Trophoblast cell (in vitro differentiated cells and primary cell): ENCODE measurements around the gene RABL2B. TPM values are rescaled to one million over a fixed set of nuclear protein-coding genes. Genes with fewer than 3 reads are reported as not detected.
A peak's percentile ranks its signal among the peaks of the same experiment; 100 is the strongest.
"Not testable (repeated sequence)": the region's sequence is repeated elsewhere in the genome, so short reads cannot be mapped to it uniquely, and the experiment has no call there.

Experiments used
- DNase-seq, 2 donors: peaks; one replicate each; pipeline ENCODE4 v3.0.0-alpha.2; 2016
- H2AFZ ChIP-seq: 2 replicates; pipeline ENCODE4 v1.6.1; 2013; ENCODE audit warnings: low read length, moderate library complexity, mild to moderate bottlenecking; ENCODE audit not compliant: insufficient read depth, poor library complexity
- H2AK5ac ChIP-seq: 2 replicates; pipeline ENCODE4 v1.6.1; 2013; ENCODE audit warnings: mild to moderate bottlenecking, low read length
- H2BK120ac ChIP-seq: 2 replicates; pipeline ENCODE4 v1.6.1; 2013; ENCODE audit warnings: low read length, mild to moderate bottlenecking, moderate library complexity; ENCODE audit not compliant: insufficient read depth, poor library complexity
- H2BK12ac ChIP-seq: 2 replicates; pipeline ENCODE4 v1.6.1; 2013; ENCODE audit warnings: mild to moderate bottlenecking, low read length, moderate library complexity
- H2BK5ac ChIP-seq: 2 replicates; pipeline ENCODE4 v1.6.1; 2013; ENCODE audit warnings: low read length, low read depth, moderate library complexity, mild to moderate bottlenecking; ENCODE audit not compliant: poor library complexity
- H3K14ac ChIP-seq: 2 replicates; pipeline ENCODE4 v1.6.1; 2013; ENCODE audit warnings: mild to moderate bottlenecking, low read length
- H3K18ac ChIP-seq: 2 replicates; pipeline ENCODE4 v1.6.1; 2013; ENCODE audit warnings: mild to moderate bottlenecking, low read length
- H3K23ac ChIP-seq: 2 replicates; pipeline ENCODE4 v1.6.1; 2013; ENCODE audit warnings: low read length
- H3K27ac ChIP-seq: 2 replicates; pipeline ENCODE4 v1.5.1; 2013; ENCODE audit warnings: low read depth, mild to moderate bottlenecking, inconsistent platforms, low read length, moderate library complexity
- H3K27me3 ChIP-seq: 2 replicates; pipeline ENCODE4 v1.6.1; 2013; ENCODE audit warnings: inconsistent platforms, mild to moderate bottlenecking, low read length, moderate library complexity; ENCODE audit not compliant: insufficient read depth
- H3K36me3 ChIP-seq, 2 experiments: 1 replicate in 1 of 2; 2 replicates in 1 of 2; pipeline ENCODE4 v1.6.1; 2013; ENCODE audit warnings: low read length in 2 of 2, mild to moderate bottlenecking in 2 of 2, moderate library complexity in 1 of 2; ENCODE audit not compliant: insufficient read depth in 2 of 2, control insufficient read depth in 1 of 2
- H3K4ac ChIP-seq: 2 replicates; pipeline ENCODE4 v1.6.1; 2013; ENCODE audit warnings: low read depth, mild to moderate bottlenecking, low read length, moderate library complexity
- H3K4me1 ChIP-seq, 2 experiments: 1 replicate in 1 of 2; 2 replicates in 1 of 2; pipeline ENCODE4 v1.6.1; 2013; ENCODE audit warnings: low read length in 2 of 2, mild to moderate bottlenecking in 2 of 2, moderate library complexity in 1 of 2; ENCODE audit not compliant: insufficient read depth in 2 of 2, control insufficient read depth in 1 of 2
- H3K4me2 ChIP-seq: 2 replicates; pipeline ENCODE4 v1.6.1; 2013; ENCODE audit warnings: inconsistent platforms, mild to moderate bottlenecking, low read length, moderate library complexity
- H3K4me3 ChIP-seq: 2 replicates; pipeline ENCODE4 v1.5.1; 2013; ENCODE audit warnings: mild to moderate bottlenecking, low read depth, low read length, inconsistent platforms
- H3K79me1 ChIP-seq: one replicate; pipeline ENCODE4 v1.6.1; 2013; ENCODE audit warnings: low read length
- H3K79me2 ChIP-seq: 2 replicates; pipeline ENCODE4 v1.6.1; 2013; ENCODE audit warnings: low read length, mild to moderate bottlenecking; ENCODE audit not compliant: control insufficient read depth, insufficient read depth, poor library complexity
- H3K9ac ChIP-seq: 2 replicates; pipeline ENCODE4 v1.6.1; 2013; ENCODE audit warnings: mild to moderate bottlenecking, low read length
- H3K9me3 ChIP-seq: 2 replicates; pipeline ENCODE4 v1.6.1; 2013; ENCODE audit warnings: low read depth, mild to moderate bottlenecking, control low read depth, inconsistent platforms, low read length; ENCODE audit not compliant: insufficient read depth
- H4K12ac ChIP-seq: 2 replicates; pipeline ENCODE4 v1.6.1; 2013; ENCODE audit warnings: low read depth, mild to moderate bottlenecking, low read length, moderate library complexity
- H4K8ac ChIP-seq: 2 replicates; pipeline ENCODE4 v1.6.1; 2013; ENCODE audit warnings: low read depth, mild to moderate bottlenecking, low read length, moderate library complexity
- H4K91ac ChIP-seq: one replicate; pipeline ENCODE4 v1.6.1; 2013; ENCODE audit warnings: low read depth, mild to moderate bottlenecking, low read length, moderate library complexity
- WGBS: extraction: QIAGEN DNeasy Blood & Tissue Kit; methylation state at CpG from one replicate; pipeline ENCODE4 v1.1.7; 2013; ENCODE audit warnings: missing lambda C conversion rate; ENCODE audit not compliant: insufficient read length, insufficient coverage; ENCODE audit errors: extremely low coverage; 5-methylcytosine and 5-hydroxymethylcytosine counted together
- polyA plus RNA-seq: library from polyadenylated mRNA; stranded (reverse); fragments of 200-250 nt; gene quantifications from 2 replicates; pipeline ENCODE4 v1.2.3, GENCODE V29; 2013

The RABL2B gene
- 21.8 and 22.7 TPM in 2 replicates for polyA plus RNA-seq

DNA sequence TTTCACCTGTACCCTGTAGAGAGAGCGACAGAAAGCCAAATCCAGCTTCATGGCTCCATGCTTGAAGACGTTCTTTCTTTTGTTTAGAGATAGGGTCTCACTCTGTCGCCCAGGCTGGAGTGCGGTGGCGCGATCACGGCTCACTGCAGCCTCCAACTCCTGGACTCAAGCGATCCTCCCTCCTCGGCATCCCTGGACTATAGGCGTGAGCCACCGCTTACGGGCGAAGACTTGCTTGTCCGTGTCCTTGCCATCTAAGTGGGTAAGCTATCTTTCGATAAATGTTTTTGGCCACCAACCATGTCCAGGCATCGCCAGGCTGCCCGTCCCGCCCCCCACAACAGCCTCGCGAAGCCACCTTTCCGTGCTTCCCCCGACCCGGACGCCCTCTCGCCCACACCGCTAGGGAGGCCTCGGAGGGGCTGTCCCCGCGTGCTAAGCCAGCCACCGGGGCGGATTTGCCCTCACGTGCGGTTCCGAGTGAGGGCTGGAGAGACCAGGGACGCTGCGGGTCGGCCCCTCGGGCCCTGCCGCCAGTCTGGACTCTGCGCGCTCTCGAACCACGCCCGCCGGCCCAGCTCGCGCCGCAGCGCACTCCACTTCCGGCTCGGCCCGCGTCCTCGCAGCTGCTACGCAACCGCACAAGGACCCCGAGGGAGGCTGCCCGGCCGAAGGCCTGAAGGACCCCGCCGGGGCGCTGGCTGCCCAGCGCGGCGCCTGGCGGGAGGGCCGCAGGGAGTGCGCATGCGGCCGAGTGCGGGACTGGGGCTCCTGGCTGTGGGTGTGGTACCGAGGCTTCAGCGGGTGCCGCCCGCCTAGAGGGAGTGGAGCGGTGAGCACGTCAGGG lies at the start of gene RABL2B:
RABL2B (minus strand) TSS at position 604 of the 847 bp plus-strand sequence. CDS start 1,342 bp downstream, outside the sequence.
- H4K8ac ChIP-seq = peak within 1 kb of the TSS; percentile 73
- no CpG with 5 or more reads among the region's 77 CpGs for WGBS
- not testable (repeated sequence) for H3K4me1 ChIP-seq, H3K27me3 ChIP-seq, H3K23ac ChIP-seq, H2AK5ac ChIP-seq, H2BK12ac ChIP-seq, H2BK5ac ChIP-seq, H3K4ac ChIP-seq, H3K36me3 ChIP-seq, H3K79me1 ChIP-seq, H3K27ac ChIP-seq, H3K18ac ChIP-seq, H3K9me3 ChIP-seq, H2AFZ ChIP-seq, H2BK120ac ChIP-seq, H3K79me2 ChIP-seq
- DNase-seq = peak; percentile 87 to 94
- H4K91ac ChIP-seq = peak within 1 kb of the TSS; percentile 55
- peak within 1 kb of the TSS; percentile 43 for H4K12ac ChIP-seq
- H3K4me3 ChIP-seq = peak within 1 kb of the TSS; percentile 78
- H3K4me2 ChIP-seq = peak within 1 kb of the TSS; percentile 75
- peak within 1 kb of the TSS; percentile 66 for H3K9ac ChIP-seq
- peak within 1 kb of the TSS; percentile 91 for H3K14ac ChIP-seq

DNA sequence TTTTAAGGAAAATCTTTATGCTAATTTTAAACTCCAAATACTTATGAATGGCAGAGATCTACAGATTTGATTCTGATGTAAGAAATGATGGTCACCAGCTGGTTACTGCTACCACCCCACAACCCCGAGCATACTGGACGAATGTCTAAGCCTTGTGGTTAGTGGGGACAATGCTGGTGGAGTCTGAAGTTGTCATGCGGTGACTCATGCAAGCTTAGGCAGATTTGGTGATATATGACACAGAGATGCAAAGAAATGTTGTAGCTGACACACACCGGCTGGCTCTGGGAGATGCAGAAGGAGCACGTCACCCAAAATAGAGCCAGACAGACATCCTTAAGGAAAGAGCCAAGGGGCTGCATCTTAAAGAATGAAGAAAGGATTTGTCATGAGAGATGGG lies 3.5 kb upstream of the RABL2B start:
- not testable (repeated sequence) for H3K9me3 ChIP-seq, H3K23ac ChIP-seq, H3K9ac ChIP-seq, DNase-seq, H3K79me2 ChIP-seq, H2BK120ac ChIP-seq, H3K27me3 ChIP-seq, H4K91ac ChIP-seq, H3K79me1 ChIP-seq, H3K4me3 ChIP-seq, H4K8ac ChIP-seq, H2AFZ ChIP-seq, H4K12ac ChIP-seq, H3K27ac ChIP-seq, H3K4me1 ChIP-seq, H2BK5ac ChIP-seq, H3K14ac ChIP-seq, H3K4me2 ChIP-seq, H3K36me3 ChIP-seq, H3K4ac ChIP-seq, H2BK12ac ChIP-seq, H2AK5ac ChIP-seq, H3K18ac ChIP-seq
- no CpG with 5 or more reads among the region's 5 CpGs for WGBS

DNA sequence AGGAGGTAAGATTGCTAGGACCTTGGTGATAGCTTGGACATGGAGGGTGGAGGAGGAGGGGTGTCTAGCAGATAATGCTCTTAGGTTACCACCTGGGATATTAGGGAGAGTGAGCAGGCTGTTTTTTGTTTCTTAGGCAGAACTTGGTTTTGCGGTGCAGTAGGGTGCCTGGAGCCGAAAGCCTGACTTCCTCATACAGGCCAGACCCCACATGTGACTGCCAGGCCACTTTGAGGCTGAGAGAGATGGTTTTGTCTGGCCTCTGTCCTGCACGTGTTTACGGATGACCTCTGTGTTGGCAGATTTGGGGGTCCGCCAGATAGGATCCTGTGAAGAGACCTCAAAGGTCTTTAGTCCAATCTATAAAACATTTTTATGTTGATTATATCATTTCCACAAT lies 1.9 kb upstream of the RABL2B start:
- not testable (repeated sequence) for H3K9me3 ChIP-seq, H4K8ac ChIP-seq, H2AK5ac ChIP-seq, H4K91ac ChIP-seq, H2BK5ac ChIP-seq, H3K79me2 ChIP-seq, H2BK120ac ChIP-seq, H3K4me3 ChIP-seq, H4K12ac ChIP-seq, H3K14ac ChIP-seq, H2BK12ac ChIP-seq, DNase-seq, H3K27ac ChIP-seq, H3K9ac ChIP-seq, H3K4me1 ChIP-seq, H3K36me3 ChIP-seq, H3K4me2 ChIP-seq, H3K27me3 ChIP-seq, H3K4ac ChIP-seq, H2AFZ ChIP-seq, H3K18ac ChIP-seq, H3K23ac ChIP-seq, H3K79me1 ChIP-seq
- no CpG with 5 or more reads among the region's 5 CpGs for WGBS

DNA sequence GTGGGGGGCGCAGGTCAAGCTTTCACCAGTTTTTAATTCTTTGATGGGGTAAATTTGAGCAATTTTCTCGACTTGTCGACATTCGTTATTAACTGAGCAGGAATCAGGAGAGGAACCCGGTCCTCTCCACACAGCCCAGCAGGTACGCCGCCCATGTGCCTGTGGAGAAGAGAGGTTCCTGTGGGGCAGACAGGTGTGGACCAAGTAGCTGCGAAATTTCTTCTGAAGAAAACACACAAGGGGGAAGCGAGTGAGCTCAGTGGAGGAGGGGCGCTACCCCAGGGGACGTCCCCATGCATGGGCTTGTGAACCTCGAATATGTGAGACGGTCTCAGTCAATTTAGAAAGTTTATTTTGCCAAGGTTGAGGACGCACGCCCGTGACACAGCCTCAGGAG lies 442 bp upstream of the RABL2B start:
- H4K8ac ChIP-seq = peak overlapping the region; percentile 73
- not testable (repeated sequence) for H2BK120ac ChIP-seq, H3K23ac ChIP-seq, H3K18ac ChIP-seq, H3K9me3 ChIP-seq, H3K79me1 ChIP-seq, H2BK12ac ChIP-seq, H3K27ac ChIP-seq, H3K4me1 ChIP-seq, H2AFZ ChIP-seq, H2BK5ac ChIP-seq, H3K79me2 ChIP-seq, H3K4ac ChIP-seq, H2AK5ac ChIP-seq, H3K27me3 ChIP-seq, H3K36me3 ChIP-seq, DNase-seq, H3K9ac ChIP-seq
- peak overlapping the region; percentile 43 for H4K12ac ChIP-seq
- no CpG with 5 or more reads among the region's 16 CpGs for WGBS
- peak overlapping the region; percentile 72 for H3K4me3 ChIP-seq
- peak overlapping the region; percentile 75 for H3K4me2 ChIP-seq
- peak overlapping the region; percentile 91 for H3K14ac ChIP-seq
- H4K91ac ChIP-seq = peak overlapping the region; percentile 55
